Measurements from ENCODE around the gene FBXO48. TPM values are rescaled to one million over a fixed set of nuclear protein-coding genes. Genes with fewer than 3 reads are reported as not detected.
"Not testable (repeated sequence)": the region's sequence is repeated elsewhere in the genome, so short reads cannot be mapped to it uniquely, and the experiment has no call there.

Gene FBXO48
- total RNA-seq, 1 experiment from 2014 or later = 1.7 TPM

- H3K27ac ChIP-seq (ENCODE audit: low read length) = no peak overlapping the region
- DNase-seq = no peak
- H4K20me1 ChIP-seq (ENCODE audit: insufficient read depth, low read depth, low read length) = no peaks in the 10 kb centered on the region
- no peaks in the 10 kb centered on the region for H3K9me2 ChIP-seq (replicated peaks; ENCODE audit: insufficient read depth, low read length)
- H3K27me3 ChIP-seq (ENCODE audit: low read length) = no peaks in the 10 kb centered on the region
- H3K4me1 ChIP-seq (ENCODE audit: low read length) = no peaks in the 10 kb centered on the region; the same call in 1 of the 2 replicates
- H2AFZ ChIP-seq (ENCODE audit: low read length) = no peak overlapping the region
- no peak overlapping the region for H3K9ac ChIP-seq (ENCODE audit: low read length)
- H3K79me2 ChIP-seq (ENCODE audit: low read length) = no peaks in the 10 kb centered on the region
- H3K36me3 ChIP-seq (ENCODE audit: insufficient read depth, low read length) = no peaks in the 10 kb centered on the region
- H3K4me2 ChIP-seq (ENCODE audit: low read depth, low read length, poor library complexity, severe bottlenecking) = no peak overlapping the region
- peaks cover 3% of the 10 kb centered on the region; the same call in 1 of the 2 replicates for H3K9me3 ChIP-seq (ENCODE audit: low read length)
- no peak overlapping the region for H3K4me3 ChIP-seq (ENCODE audit: low read length)
Measured at GRCh38 chr2:68501768-68502167, 34.7 kb upstream of the FBXO48 start.

GRCh38 chr2:68500649-68501048 lies 33.6 kb upstream of the FBXO48 start:
- Histone ChIP-seq H4K20me1 (ENCODE audit: insufficient read depth, low read depth, low read length) (no peaks in the 10 kb centered on the region), H3K36me3 (ENCODE audit: insufficient read depth, low read length) (no peaks in the 10 kb centered on the region), H2AFZ (ENCODE audit: low read length) (no peak overlapping the region), H3K9me3 (ENCODE audit: low read length) (peaks cover 11% of the 10 kb centered on the region), H3K27ac (ENCODE audit: low read length) (no peak overlapping the region), H3K9me2 (replicated peaks; ENCODE audit: insufficient read depth, low read length) (no peaks in the 10 kb centered on the region), H3K79me2 (ENCODE audit: low read length) (no peaks in the 10 kb centered on the region), H3K9ac (ENCODE audit: low read length) (no peak overlapping the region), H3K27me3 (ENCODE audit: low read length) (no peaks in the 10 kb centered on the region), H3K4me1 (ENCODE audit: low read length) (no peaks in the 10 kb centered on the region; the same call in 1 of the 2 replicates), H3K4me3 (ENCODE audit: low read length) (no peak overlapping the region), H3K4me2 (ENCODE audit: low read depth, low read length, poor library complexity, severe bottlenecking) (no peak overlapping the region)
- no peak for DNase-seq

DNA sequence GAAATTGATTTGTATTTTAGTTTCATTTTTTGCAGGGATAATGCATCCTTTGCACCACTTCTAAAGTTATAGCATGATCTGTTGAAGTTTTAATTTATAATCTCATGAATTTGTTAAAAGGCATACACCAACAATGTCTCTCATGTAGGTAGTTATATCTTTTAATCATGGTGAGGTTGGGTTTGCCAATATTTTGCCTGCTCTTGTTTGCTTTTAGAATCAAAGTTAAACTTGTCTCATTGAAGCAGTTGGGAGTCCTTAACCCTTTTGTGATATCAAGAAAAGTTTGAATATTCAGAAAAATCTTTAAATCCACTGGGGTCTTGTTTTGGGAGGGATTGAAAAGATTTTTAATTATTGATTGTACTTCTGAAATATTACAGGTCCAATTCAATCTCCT lies 32.0 kb upstream of the FBXO48 start:
- no peaks in the 10 kb centered on the region for H3K79me2 ChIP-seq (ENCODE audit: low read length)
- H3K36me3 ChIP-seq (ENCODE audit: insufficient read depth, low read length) = no peaks in the 10 kb centered on the region
- no peak overlapping the region for H3K4me3 ChIP-seq (ENCODE audit: low read length)
- H3K4me2 ChIP-seq (ENCODE audit: low read depth, low read length, poor library complexity, severe bottlenecking) = no peak overlapping the region
- H3K27ac ChIP-seq (ENCODE audit: low read length) = no peak overlapping the region
- DNase-seq = no peak
- no peak overlapping the region for H3K9ac ChIP-seq (ENCODE audit: low read length)
- H3K9me3 ChIP-seq (ENCODE audit: low read length) = peaks cover 14% of the 10 kb centered on the region
- no peaks in the 10 kb centered on the region for H3K9me2 ChIP-seq (replicated peaks; ENCODE audit: insufficient read depth, low read length)
- no peaks in the 10 kb centered on the region for H4K20me1 ChIP-seq (ENCODE audit: insufficient read depth, low read depth, low read length)
- no peaks in the 10 kb centered on the region for H3K27me3 ChIP-seq (ENCODE audit: low read length)
- H2AFZ ChIP-seq (ENCODE audit: low read length) = no peak overlapping the region
- no peaks in the 10 kb centered on the region; the same call in 1 of the 2 replicates for H3K4me1 ChIP-seq (ENCODE audit: low read length)

DNA sequence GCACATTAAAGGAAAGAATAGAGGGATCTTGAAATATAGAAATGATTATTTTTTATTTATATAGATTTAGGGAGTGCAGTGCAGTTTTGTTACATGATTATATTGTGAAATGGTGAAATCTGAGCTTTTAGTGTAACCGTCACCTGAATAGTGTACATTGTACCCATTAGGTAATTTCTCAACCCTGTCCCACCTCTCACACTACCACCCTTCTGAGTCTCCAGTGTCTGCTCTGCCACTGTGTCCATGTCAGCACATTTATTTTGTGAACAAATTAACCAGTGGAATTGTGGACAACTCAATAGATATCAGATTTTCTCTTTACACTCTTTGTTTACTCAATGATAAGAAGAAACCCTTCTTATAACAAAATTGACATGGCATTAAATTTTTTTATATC lies 24.5 kb upstream of the FBXO48 start:
- Histone ChIP-seq H4K20me1 (ENCODE audit: insufficient read depth, low read depth, low read length) (no peaks in the 10 kb centered on the region), H3K9me2 (replicated peaks; ENCODE audit: insufficient read depth, low read length) (no peaks in the 10 kb centered on the region), H3K27me3 (ENCODE audit: low read length) (no peaks in the 10 kb centered on the region), H3K27ac (ENCODE audit: low read length) (no peak overlapping the region), H3K9me3 (ENCODE audit: low read length) (peaks cover 9% of the 10 kb centered on the region), H3K79me2 (ENCODE audit: low read length) (no peaks in the 10 kb centered on the region), H3K36me3 (ENCODE audit: insufficient read depth, low read length) (no peaks in the 10 kb centered on the region), H3K4me2 (ENCODE audit: low read depth, low read length, poor library complexity, severe bottlenecking) (no peak overlapping the region), H2AFZ (ENCODE audit: low read length) (no peak overlapping the region), H3K9ac (ENCODE audit: low read length) (no peak overlapping the region), H3K4me3 (ENCODE audit: low read length) (no peak overlapping the region), H3K4me1 (ENCODE audit: low read length) (peaks cover 17% of the 10 kb centered on the region)
- DNase-seq = no peak

DNA sequence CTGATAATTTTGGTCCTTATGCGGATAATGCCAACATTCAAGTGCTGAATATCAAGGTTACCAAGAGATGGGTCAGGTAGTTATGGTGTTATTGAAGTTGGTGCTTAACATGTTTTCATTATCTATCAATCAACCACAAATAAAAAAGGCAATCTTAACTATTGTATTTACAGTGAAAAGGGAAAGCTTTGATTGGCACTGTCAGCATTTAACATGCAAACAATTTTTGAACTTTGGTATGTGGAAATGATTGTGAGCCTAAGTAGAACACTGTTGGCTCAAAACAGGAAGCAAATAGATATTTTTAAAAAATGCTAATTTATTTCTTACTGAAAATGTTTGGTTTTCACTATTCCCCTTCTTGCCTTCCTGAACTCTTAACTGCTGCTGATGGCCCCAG lies 22.2 kb upstream of the FBXO48 start:
- H3K4me2 ChIP-seq (ENCODE audit: low read depth, low read length, poor library complexity, severe bottlenecking) = no peak overlapping the region
- DNase-seq = no peak
- H3K9me2 ChIP-seq (replicated peaks; ENCODE audit: insufficient read depth, low read length) = no peaks in the 10 kb centered on the region
- H3K27me3 ChIP-seq (ENCODE audit: low read length) = no peaks in the 10 kb centered on the region
- peaks cover 17% of the 10 kb centered on the region for H3K4me1 ChIP-seq (ENCODE audit: low read length)
- no peak overlapping the region for H3K4me3 ChIP-seq (ENCODE audit: low read length)
- no peak overlapping the region for H3K27ac ChIP-seq (ENCODE audit: low read length)
- no peak overlapping the region for H2AFZ ChIP-seq (ENCODE audit: low read length)
- H3K9ac ChIP-seq (ENCODE audit: low read length) = no peak overlapping the region
- H3K79me2 ChIP-seq (ENCODE audit: low read length) = no peaks in the 10 kb centered on the region
- no peaks in the 10 kb centered on the region for H4K20me1 ChIP-seq (ENCODE audit: insufficient read depth, low read depth, low read length)
- no peaks in the 10 kb centered on the region for H3K36me3 ChIP-seq (ENCODE audit: insufficient read depth, low read length)
- H3K9me3 ChIP-seq (ENCODE audit: low read length) = no peaks in the 10 kb centered on the region

DNA sequence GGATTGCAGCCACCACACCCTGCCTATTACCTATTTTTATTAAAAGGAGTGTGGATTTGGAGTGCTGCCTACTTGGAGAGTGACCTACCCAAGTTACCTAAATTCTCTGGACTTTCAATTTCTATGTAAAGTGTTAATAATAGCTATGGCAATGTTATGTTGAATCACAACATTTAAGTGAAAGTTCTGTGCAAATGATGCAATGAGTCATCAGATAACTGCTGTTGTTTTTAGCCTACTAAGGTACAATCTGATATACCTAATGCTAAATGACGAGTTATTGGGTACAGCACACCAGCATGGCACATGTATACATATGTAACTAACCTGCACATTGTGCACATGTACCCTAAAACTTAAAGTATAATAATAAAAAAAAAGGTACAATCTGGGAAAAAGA lies 21.5 kb upstream of the FBXO48 start:
- H3K27ac ChIP-seq (ENCODE audit: low read length); H3K9ac ChIP-seq (ENCODE audit: low read length); DNase-seq; H4K20me1 ChIP-seq (ENCODE audit: insufficient read depth, low read depth, low read length); H3K4me3 ChIP-seq (ENCODE audit: low read length); H3K27me3 ChIP-seq (ENCODE audit: low read length); H3K36me3 ChIP-seq (ENCODE audit: insufficient read depth, low read length); H3K79me2 ChIP-seq (ENCODE audit: low read length); H2AFZ ChIP-seq (ENCODE audit: low read length); H3K9me2 ChIP-seq (replicated peaks; ENCODE audit: insufficient read depth, low read length); H3K9me3 ChIP-seq (ENCODE audit: low read length): not testable (repeated sequence)
- Histone ChIP-seq H3K4me2 (ENCODE audit: low read depth, low read length, poor library complexity, severe bottlenecking) (peak overlapping the region; percentile 3), H3K4me1 (ENCODE audit: low read length) (peaks cover 17% of the 10 kb centered on the region)

DNA sequence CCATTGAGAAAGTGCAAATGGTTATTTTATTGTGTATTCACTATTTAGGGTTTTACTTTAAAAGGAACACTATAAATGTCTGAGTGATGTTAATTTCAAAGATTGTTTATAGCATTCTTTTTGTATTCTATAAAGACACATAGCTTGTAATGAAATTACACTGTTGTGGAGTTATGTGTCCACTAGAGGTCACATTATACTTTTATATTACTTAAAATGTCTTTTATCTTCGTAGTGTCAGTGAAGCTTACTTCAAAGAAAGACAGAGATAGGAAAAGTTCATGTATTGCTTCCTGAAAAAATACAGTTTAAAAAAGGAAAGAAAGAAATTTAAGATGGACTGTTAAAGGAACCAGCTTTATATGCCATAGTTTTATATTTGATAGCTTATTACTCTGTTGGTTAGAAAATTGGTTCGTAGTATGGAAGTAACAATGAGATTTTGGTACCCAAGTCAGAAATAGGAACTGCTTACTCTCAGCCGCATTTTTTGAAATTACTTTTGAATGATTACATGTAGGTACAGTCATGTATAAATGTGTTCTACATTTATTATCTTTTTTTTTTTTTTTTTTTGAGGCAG lies 20.8 kb upstream of the FBXO48 start:
- no peaks in the 10 kb centered on the region for H3K9me2 ChIP-seq (replicated peaks; ENCODE audit: insufficient read depth, low read length)
- H3K4me2 ChIP-seq (ENCODE audit: low read depth, low read length, poor library complexity, severe bottlenecking) = peak overlapping the region; percentile 3
- DNase-seq = peak; percentile 85
- H2AFZ ChIP-seq (ENCODE audit: low read length) = no peak overlapping the region
- H4K20me1 ChIP-seq (ENCODE audit: insufficient read depth, low read depth, low read length) = no peaks in the 10 kb centered on the region
- no peak overlapping the region for H3K4me3 ChIP-seq (ENCODE audit: low read length)
- no peaks in the 10 kb centered on the region for H3K36me3 ChIP-seq (ENCODE audit: insufficient read depth, low read length)
- H3K27me3 ChIP-seq (ENCODE audit: low read length) = no peaks in the 10 kb centered on the region
- H3K9ac ChIP-seq (ENCODE audit: low read length) = no peak overlapping the region
- H3K79me2 ChIP-seq (ENCODE audit: low read length) = no peaks in the 10 kb centered on the region
- H3K27ac ChIP-seq (ENCODE audit: low read length) = no peak overlapping the region
- H3K4me1 ChIP-seq (ENCODE audit: low read length) = peaks cover 17% of the 10 kb centered on the region
- H3K9me3 ChIP-seq (ENCODE audit: low read length) = no peaks in the 10 kb centered on the region

- no peak overlapping the region for H3K4me2 ChIP-seq (ENCODE audit: low read depth, low read length, poor library complexity, severe bottlenecking)
- no peak overlapping the region for H2AFZ ChIP-seq (ENCODE audit: low read length)
- no peaks in the 10 kb centered on the region for H3K9me3 ChIP-seq (ENCODE audit: low read length)
- H3K36me3 ChIP-seq (ENCODE audit: insufficient read depth, low read length) = no peaks in the 10 kb centered on the region
- no peaks in the 10 kb centered on the region for H3K27me3 ChIP-seq (ENCODE audit: low read length)
- DNase-seq = no peak
- no peaks in the 10 kb centered on the region for H4K20me1 ChIP-seq (ENCODE audit: insufficient read depth, low read depth, low read length)
- no peak overlapping the region for H3K27ac ChIP-seq (ENCODE audit: low read length)
- H3K9ac ChIP-seq (ENCODE audit: low read length) = no peak overlapping the region
- no peaks in the 10 kb centered on the region for H3K79me2 ChIP-seq (ENCODE audit: low read length)
- H3K4me1 ChIP-seq (ENCODE audit: low read length) = peaks cover 2% of the 10 kb centered on the region; the same call in 1 of the 2 replicates
- H3K4me3 ChIP-seq (ENCODE audit: low read length) = no peak overlapping the region
- H3K9me2 ChIP-seq (replicated peaks; ENCODE audit: insufficient read depth, low read length) = no peaks in the 10 kb centered on the region
Measured at GRCh38 chr2:68483011-68483410, 15.9 kb upstream of the FBXO48 start.
